ENCODE results near the gene OR52L1. TPM values are rescaled to one million over a fixed set of nuclear protein-coding genes. Genes with fewer than 3 reads are reported as not detected.
"Not testable (repeated sequence)": the region's sequence is repeated elsewhere in the genome, so short reads cannot be mapped to it uniquely, and the experiment has no call there.

The OR52L1 gene
- total RNA-seq, 2 donors from 2014 or later: not detected

DNA sequence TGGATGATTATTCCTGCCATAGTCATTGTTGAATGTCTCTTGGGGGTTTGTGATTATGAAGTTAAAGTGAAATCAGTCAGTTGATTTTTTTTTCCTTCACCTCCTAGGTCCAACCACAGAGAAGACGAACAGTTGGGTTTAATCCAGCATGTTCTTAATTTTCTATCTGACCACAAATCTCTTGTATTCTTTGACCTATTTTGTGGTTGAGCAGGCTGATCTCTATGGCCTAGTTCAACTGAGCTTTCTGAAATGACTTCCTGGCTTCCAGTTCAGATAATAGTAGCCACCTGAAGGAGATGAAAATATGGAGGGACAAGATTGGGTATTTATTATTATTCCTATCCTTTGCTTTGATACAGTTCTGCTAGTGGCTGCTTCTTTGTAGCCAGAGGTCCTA, 13.3 kb downstream of the OR52L1 start:
- no peak overlapping the region for H3K9ac ChIP-seq (ENCODE audit: low read depth in 2 of 2, low read length in 2 of 2)
- no peaks in the 10 kb centered on the region for H3K27me3 ChIP-seq
- no peak for DNase-seq
- H3K9me3 ChIP-seq: no peaks in the 10 kb centered on the region
- H3K27ac ChIP-seq: no peak overlapping the region
- no peak overlapping the region for H3K4me3 ChIP-seq
- no peaks in the 10 kb centered on the region for H3K36me3 ChIP-seq
- TF ChIP-seq, protein P1, sequence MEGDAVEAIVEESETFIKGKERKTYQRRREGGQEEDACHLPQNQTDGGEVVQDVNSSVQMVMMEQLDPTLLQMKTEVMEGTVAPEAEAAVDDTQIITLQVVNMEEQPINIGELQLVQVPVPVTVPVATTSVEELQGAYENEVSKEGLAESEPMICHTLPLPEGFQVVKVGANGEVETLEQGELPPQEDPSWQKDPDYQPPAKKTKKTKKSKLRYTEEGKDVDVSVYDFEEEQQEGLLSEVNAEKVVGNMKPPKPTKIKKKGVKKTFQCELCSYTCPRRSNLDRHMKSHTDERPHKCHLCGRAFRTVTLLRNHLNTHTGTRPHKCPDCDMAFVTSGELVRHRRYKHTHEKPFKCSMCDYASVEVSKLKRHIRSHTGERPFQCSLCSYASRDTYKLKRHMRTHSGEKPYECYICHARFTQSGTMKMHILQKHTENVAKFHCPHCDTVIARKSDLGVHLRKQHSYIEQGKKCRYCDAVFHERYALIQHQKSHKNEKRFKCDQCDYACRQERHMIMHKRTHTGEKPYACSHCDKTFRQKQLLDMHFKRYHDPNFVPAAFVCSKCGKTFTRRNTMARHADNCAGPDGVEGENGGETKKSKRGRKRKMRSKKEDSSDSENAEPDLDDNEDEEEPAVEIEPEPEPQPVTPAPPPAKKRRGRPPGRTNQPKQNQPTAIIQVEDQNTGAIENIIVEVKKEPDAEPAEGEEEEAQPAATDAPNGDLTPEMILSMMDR (IDR thresholded peaks at IDR 0.05): no peak
- intact Hi-C loops (cut with DNase I): no loop called here
- no peaks in the 10 kb centered on the region for H3K4me1 ChIP-seq

DNA sequence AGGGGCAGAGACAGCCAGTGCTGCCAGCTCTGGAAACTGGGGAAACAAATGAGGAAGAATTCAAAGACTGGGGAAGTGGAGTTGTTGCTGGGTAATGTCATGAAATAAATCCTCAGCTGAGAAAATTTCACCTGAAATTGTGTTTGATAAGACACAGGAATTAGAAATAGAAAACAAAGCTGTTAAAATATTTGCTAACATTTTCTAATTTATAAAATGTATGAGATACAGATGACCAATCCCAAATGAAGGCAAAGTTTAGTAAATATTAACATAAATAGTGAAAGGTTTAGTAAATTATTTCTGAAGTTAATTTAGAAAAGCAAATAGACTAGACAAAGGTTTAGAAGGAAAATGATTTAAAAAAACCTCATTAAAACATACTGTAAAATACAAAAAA, 18.4 kb downstream of the OR52L1 start, which contains the start of gene OR56A5:
Gene OR56A5, minus strand, starts transcription at position 101 of the 400 bp plus-strand sequence. Its CDS starts 0 bp downstream, at position 101.
- no peaks in the 10 kb centered on the region for H3K36me3 ChIP-seq
- intact Hi-C loops (cut with DNase I): no loop called here
- H3K27ac ChIP-seq: no peak within 1 kb of the TSS
- DNase-seq: no peak
- H3K4me1 ChIP-seq: no peaks in the 10 kb centered on the region
- H3K9me3 ChIP-seq: no peaks in the 10 kb centered on the region
- no peaks in the 10 kb centered on the region for H3K27me3 ChIP-seq
- no peak within 1 kb of the TSS for H3K9ac ChIP-seq (ENCODE audit: low read depth in 2 of 2, low read length in 2 of 2)
- H3K4me3 ChIP-seq: no peak within 1 kb of the TSS
- TF ChIP-seq, protein P1 (IDR thresholded peaks at IDR 0.05): no peak

GRCh38 chr11:5967708-5968107, 19.1 kb downstream of the OR52L1 start:
- intact Hi-C loops (cut with DNase I): no loop called here
- Histone ChIP-seq H3K4me3 (no peak overlapping the region), H3K9ac (ENCODE audit: low read depth in 2 of 2, low read length in 2 of 2) (no peak overlapping the region), H3K4me1 (no peaks in the 10 kb centered on the region), H3K9me3 (no peaks in the 10 kb centered on the region), H3K36me3 (no peaks in the 10 kb centered on the region), H3K27me3 (no peaks in the 10 kb centered on the region), H3K27ac (no peak overlapping the region)
- TF ChIP-seq, protein P1 (IDR thresholded peaks at IDR 0.05): no peak
- no peak for DNase-seq

GRCh38 chr11:5966958-5967357, 19.8 kb downstream of the OR52L1 start:
- DNase-seq: no peak
- TF ChIP-seq, protein P1 (IDR thresholded peaks at IDR 0.05): no peak

DNA sequence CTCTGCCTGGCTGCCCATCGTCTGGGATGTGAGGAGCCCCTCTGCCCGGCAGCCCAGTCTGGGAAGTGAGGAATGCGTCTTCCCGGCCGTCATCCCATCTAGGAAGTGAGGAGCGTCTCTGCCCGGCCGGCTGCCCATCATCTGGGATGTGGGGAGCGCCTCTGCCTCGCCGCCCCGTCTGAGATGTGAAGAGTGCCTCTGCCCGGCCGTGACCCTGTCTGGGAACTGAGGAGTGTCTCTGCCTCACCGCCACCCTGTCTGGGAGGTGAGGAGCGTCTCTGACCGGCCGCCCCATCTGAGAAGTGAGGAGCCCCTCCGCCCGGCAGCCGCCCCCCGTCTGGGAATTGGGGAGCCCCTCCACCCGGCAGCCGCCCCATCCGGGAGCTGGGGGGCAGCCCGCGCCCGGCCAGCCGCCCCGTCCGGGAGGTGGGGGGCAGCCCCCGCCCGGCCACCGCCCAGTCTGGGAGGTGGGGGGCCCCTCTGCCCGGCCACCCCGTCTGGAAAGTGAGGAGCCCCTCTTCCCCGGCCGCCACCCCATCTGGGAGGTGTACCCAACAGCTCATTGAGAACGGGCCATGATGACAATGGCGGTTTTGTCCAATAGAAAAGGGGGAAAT, 26.0 kb downstream of the OR52L1 start:
- H3K4me1 ChIP-seq; intact Hi-C loops (cut with DNase I); DNase-seq; H3K36me3 ChIP-seq; H3K27me3 ChIP-seq; H3K4me3 ChIP-seq; H3K27ac ChIP-seq; H3K9ac ChIP-seq (ENCODE audit: low read depth in 2 of 2, low read length in 2 of 2); H3K9me3 ChIP-seq: not testable (repeated sequence)

More at GRCh38 chr11:5966958-5967357, 19.8 kb downstream of the OR52L1 start:
- H3K36me3 ChIP-seq: no peaks in the 10 kb centered on the region
- no peak overlapping the region for H3K4me3 ChIP-seq
- no peak overlapping the region for H3K9ac ChIP-seq (ENCODE audit: low read depth in 2 of 2, low read length in 2 of 2)
- intact Hi-C loops (cut with DNase I): no loop called here
- no peaks in the 10 kb centered on the region for H3K4me1 ChIP-seq
- H3K27me3 ChIP-seq: no peaks in the 10 kb centered on the region
- no peak overlapping the region for H3K27ac ChIP-seq
- H3K9me3 ChIP-seq: no peaks in the 10 kb centered on the region

DNA sequence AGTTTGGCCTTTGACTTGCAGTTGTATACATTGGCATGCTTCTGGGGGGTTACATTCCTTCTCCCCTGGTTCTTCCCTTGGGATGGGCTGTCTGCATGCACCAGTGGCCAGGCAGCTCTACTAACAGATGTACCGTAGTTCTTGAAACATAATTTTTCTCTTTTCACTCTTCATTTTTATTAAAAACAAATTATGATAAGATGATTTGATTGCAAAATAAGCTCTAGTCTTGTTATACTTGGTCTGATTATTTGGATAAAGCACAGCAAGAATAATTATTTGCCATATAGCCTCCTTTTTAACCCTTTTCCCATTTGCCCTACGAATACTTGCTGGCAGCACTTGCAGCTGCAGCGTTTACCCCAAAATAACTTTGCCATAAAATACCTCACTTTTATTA, 31.2 kb downstream of the OR52L1 start:
- no peaks in the 10 kb centered on the region for H3K36me3 ChIP-seq
- intact Hi-C loops (cut with DNase I): no loop called here
- no peaks in the 10 kb centered on the region for H3K4me1 ChIP-seq
- H3K4me3 ChIP-seq: no peak overlapping the region
- no peaks in the 10 kb centered on the region for H3K9me3 ChIP-seq
- DNase-seq: no peak
- no peak overlapping the region for H3K9ac ChIP-seq (ENCODE audit: low read depth in 2 of 2, low read length in 2 of 2)
- H3K27me3 ChIP-seq: no peaks in the 10 kb centered on the region
- TF ChIP-seq, protein P1 (IDR thresholded peaks at IDR 0.05): no peak
- H3K27ac ChIP-seq: no peak overlapping the region
